ENCODE results near the gene BTBD9.

GRCh38 chr6:38174315-38174714 lies 465.4 kb downstream of the BTBD9 start:
- TF ChIP-seq EZH2 (IDR thresholded peaks at IDR 0.05; ENCODE audit: low read length, unreplicated experiment) = no peak
- no peak for TF ChIP-seq CTCF (conservative IDR thresholded peaks at IDR 0.05; ENCODE audit: low read depth, low read length)
- no peak for TF ChIP-seq EZH2phosphoT487 (IDR thresholded peaks at IDR 0.05; ENCODE audit: borderline replicate concordance, low read length)

Measured in PC-3 (cell line).